IPS-18a (cell line): ENCODE data around the gene TMEM63A.

Experiments
- H3K27ac ChIP-seq: one replicate; pipeline ENCODE4 v1.5.1; 2013; ENCODE audit warnings: low read length
- H3K27me3 ChIP-seq: one replicate; pipeline ENCODE4 v1.6.1; 2013; ENCODE audit warnings: mild to moderate bottlenecking, low read length; ENCODE audit not compliant: control insufficient read depth, insufficient read depth
- H3K36me3 ChIP-seq: one replicate; pipeline ENCODE4 v1.6.1; 2013; ENCODE audit warnings: low read depth, low read length; ENCODE audit not compliant: control insufficient read depth
- H3K4me1 ChIP-seq: one replicate; pipeline ENCODE4 v1.6.1; 2013; ENCODE audit warnings: low read depth, low read length; ENCODE audit not compliant: control insufficient read depth
- H3K4me3 ChIP-seq: one replicate; pipeline ENCODE4 v1.5.1; 2013; ENCODE audit warnings: low read length
- H3K9ac ChIP-seq: one replicate; pipeline ENCODE4 v1.6.1; 2013; ENCODE audit warnings: mild to moderate bottlenecking, low read length, moderate library complexity
- H3K9me3 ChIP-seq: one replicate; pipeline ENCODE4 v1.6.1; 2013; ENCODE audit warnings: low read depth, low read length; ENCODE audit not compliant: control insufficient read depth

Gene TMEM63A

GRCh38 chr1:225835856-225836255, 46.3 kb downstream of the TMEM63A start:
- no peaks in the 10 kb centered on the region for H3K27me3 ChIP-seq
- H3K9me3 ChIP-seq: no peaks in the 10 kb centered on the region
- no peak overlapping the region for H3K9ac ChIP-seq
- H3K36me3 ChIP-seq: peaks cover 12% of the 10 kb centered on the region
- H3K27ac ChIP-seq: no peak overlapping the region
- H3K4me3 ChIP-seq: no peak overlapping the region
- no peaks in the 10 kb centered on the region for H3K4me1 ChIP-seq

- Histone ChIP-seq H3K27me3 (no peaks in the 10 kb centered on the region), H3K36me3 (peaks cover 12% of the 10 kb centered on the region), H3K4me3 (no peak overlapping the region), H3K27ac (no peak overlapping the region), H3K9me3 (no peaks in the 10 kb centered on the region), H3K4me1 (no peaks in the 10 kb centered on the region), H3K9ac (no peak overlapping the region)
Measured at GRCh38 chr1:225834417-225835329, 47.5 kb downstream of the TMEM63A start.

- Histone ChIP-seq H3K36me3 (peaks cover 8% of the 10 kb centered on the region), H3K9me3 (no peaks in the 10 kb centered on the region), H3K4me3 (no peak overlapping the region), H3K27ac (no peak overlapping the region), H3K27me3 (no peaks in the 10 kb centered on the region), H3K4me1 (no peaks in the 10 kb centered on the region), H3K9ac (no peak overlapping the region)
Measured at GRCh38 chr1:225830841-225831240, 51.3 kb downstream of the TMEM63A start.

GRCh38 chr1:225828706-225829345, 53.4 kb downstream of the TMEM63A start:
- no peak overlapping the region for H3K9ac ChIP-seq
- H3K27ac ChIP-seq: no peak overlapping the region
- H3K4me3 ChIP-seq: no peak overlapping the region
- peaks cover 13% of the 10 kb centered on the region for H3K4me1 ChIP-seq
- H3K36me3 ChIP-seq: peaks cover 8% of the 10 kb centered on the region
- H3K9me3 ChIP-seq: no peaks in the 10 kb centered on the region
- no peaks in the 10 kb centered on the region for H3K27me3 ChIP-seq

- Histone ChIP-seq H3K27ac (no peak overlapping the region), H3K4me1 (peaks cover 13% of the 10 kb centered on the region), H3K4me3 (no peak overlapping the region), H3K36me3 (peaks cover 6% of the 10 kb centered on the region), H3K27me3 (no peaks in the 10 kb centered on the region), H3K9ac (no peak overlapping the region), H3K9me3 (no peaks in the 10 kb centered on the region)
Measured at GRCh38 chr1:225827076-225827475, 55.1 kb downstream of the TMEM63A start.

GRCh38 chr1:225825607-225826007, 56.6 kb downstream of the TMEM63A start:
- Histone ChIP-seq H3K4me1 (peaks cover 13% of the 10 kb centered on the region), H3K36me3 (no peaks in the 10 kb centered on the region), H3K27ac (no peak overlapping the region), H3K27me3 (no peaks in the 10 kb centered on the region), H3K9ac (no peak overlapping the region), H3K9me3 (no peaks in the 10 kb centered on the region), H3K4me3 (no peak overlapping the region)

- H3K4me3 ChIP-seq: no peak overlapping the region
- H3K4me1 ChIP-seq: peaks cover 13% of the 10 kb centered on the region
- H3K9me3 ChIP-seq: no peaks in the 10 kb centered on the region
- no peaks in the 10 kb centered on the region for H3K27me3 ChIP-seq
- H3K36me3 ChIP-seq: no peaks in the 10 kb centered on the region
- H3K9ac ChIP-seq: no peak overlapping the region
- no peak overlapping the region for H3K27ac ChIP-seq
Measured at GRCh38 chr1:225825078-225825477, 57.1 kb downstream of the TMEM63A start.

GRCh38 chr1:225824533-225824941, 57.6 kb downstream of the TMEM63A start:
- Histone ChIP-seq H3K9me3 (no peaks in the 10 kb centered on the region), H3K27ac (no peak overlapping the region), H3K27me3 (no peaks in the 10 kb centered on the region), H3K4me1 (peaks cover 13% of the 10 kb centered on the region), H3K36me3 (no peaks in the 10 kb centered on the region), H3K9ac (no peak overlapping the region), H3K4me3 (no peak overlapping the region)

- Histone ChIP-seq H3K4me3 (no peak overlapping the region), H3K27ac (no peak overlapping the region), H3K9me3 (no peaks in the 10 kb centered on the region), H3K36me3 (no peaks in the 10 kb centered on the region), H3K9ac (no peak overlapping the region), H3K4me1 (peaks cover 13% of the 10 kb centered on the region), H3K27me3 (no peaks in the 10 kb centered on the region)
Measured at GRCh38 chr1:225823811-225824261, 58.3 kb downstream of the TMEM63A start.

GRCh38 chr1:225822655-225823403, 59.4 kb downstream of the TMEM63A start:
- no peak overlapping the region for H3K4me3 ChIP-seq
- no peaks in the 10 kb centered on the region for H3K27me3 ChIP-seq
- no peaks in the 10 kb centered on the region for H3K9me3 ChIP-seq
- no peak overlapping the region for H3K27ac ChIP-seq
- peaks cover 20% of the 10 kb centered on the region for H3K4me1 ChIP-seq
- no peak overlapping the region for H3K9ac ChIP-seq
- no peaks in the 10 kb centered on the region for H3K36me3 ChIP-seq

- H3K9me3 ChIP-seq: no peaks in the 10 kb centered on the region
- H3K27me3 ChIP-seq: no peaks in the 10 kb centered on the region
- H3K36me3 ChIP-seq: no peaks in the 10 kb centered on the region
- no peak overlapping the region for H3K27ac ChIP-seq
- H3K4me3 ChIP-seq: no peak overlapping the region
- H3K9ac ChIP-seq: no peak overlapping the region
- peaks cover 36% of the 10 kb centered on the region for H3K4me1 ChIP-seq
Measured at GRCh38 chr1:225820522-225821120, 61.6 kb downstream of the TMEM63A start.
